LNCaP clone FGC (cell line): ENCODE results near the gene EFR3B.

Source experiments
- DNase-seq: peaks from one replicate; pipeline ENCODE4 v3.0.0-alpha.2; 2011; ENCODE audit warnings: low read depth
- H3K4me3 ChIP-seq: 2 replicates; pipeline ENCODE4 v1.5.1; 2011; ENCODE audit warnings: mild to moderate bottlenecking, low read depth, low read length, control low read depth
- TF ChIP-seq, protein P1 (sequence below): IDR thresholded peaks from 2 replicates; pipeline ENCODE4 v1.5.1; 2012; ENCODE audit warnings: mild to moderate bottlenecking; ENCODE audit not compliant: control insufficient read depth, insufficient read depth; ENCODE audit errors: extremely low read depth

The EFR3B gene

DNA sequence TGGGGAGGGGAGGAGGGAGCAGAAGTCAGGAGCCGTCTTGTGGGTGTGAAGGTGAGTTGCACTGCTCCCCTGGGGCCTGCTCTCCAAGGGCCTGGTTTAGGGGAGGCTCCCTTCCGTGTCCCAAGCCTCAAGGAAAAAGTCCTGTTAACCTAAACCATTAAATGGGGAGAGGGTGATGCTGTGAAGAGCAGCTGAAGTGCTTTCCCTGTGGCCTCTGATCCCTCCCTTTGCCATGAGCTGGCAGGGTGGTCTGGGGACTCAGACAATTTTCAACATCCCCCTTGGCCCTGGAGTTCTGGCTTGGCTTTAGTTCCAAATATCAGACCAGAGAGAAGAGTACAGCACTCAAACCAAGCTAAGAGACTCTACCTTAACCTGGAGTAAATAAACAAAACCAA, 127.2 kb downstream of the EFR3B start:
- no peak for DNase-seq
- H3K4me3 ChIP-seq: no peak overlapping the region
- TF ChIP-seq, protein P1, sequence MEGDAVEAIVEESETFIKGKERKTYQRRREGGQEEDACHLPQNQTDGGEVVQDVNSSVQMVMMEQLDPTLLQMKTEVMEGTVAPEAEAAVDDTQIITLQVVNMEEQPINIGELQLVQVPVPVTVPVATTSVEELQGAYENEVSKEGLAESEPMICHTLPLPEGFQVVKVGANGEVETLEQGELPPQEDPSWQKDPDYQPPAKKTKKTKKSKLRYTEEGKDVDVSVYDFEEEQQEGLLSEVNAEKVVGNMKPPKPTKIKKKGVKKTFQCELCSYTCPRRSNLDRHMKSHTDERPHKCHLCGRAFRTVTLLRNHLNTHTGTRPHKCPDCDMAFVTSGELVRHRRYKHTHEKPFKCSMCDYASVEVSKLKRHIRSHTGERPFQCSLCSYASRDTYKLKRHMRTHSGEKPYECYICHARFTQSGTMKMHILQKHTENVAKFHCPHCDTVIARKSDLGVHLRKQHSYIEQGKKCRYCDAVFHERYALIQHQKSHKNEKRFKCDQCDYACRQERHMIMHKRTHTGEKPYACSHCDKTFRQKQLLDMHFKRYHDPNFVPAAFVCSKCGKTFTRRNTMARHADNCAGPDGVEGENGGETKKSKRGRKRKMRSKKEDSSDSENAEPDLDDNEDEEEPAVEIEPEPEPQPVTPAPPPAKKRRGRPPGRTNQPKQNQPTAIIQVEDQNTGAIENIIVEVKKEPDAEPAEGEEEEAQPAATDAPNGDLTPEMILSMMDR: no peak

DNA sequence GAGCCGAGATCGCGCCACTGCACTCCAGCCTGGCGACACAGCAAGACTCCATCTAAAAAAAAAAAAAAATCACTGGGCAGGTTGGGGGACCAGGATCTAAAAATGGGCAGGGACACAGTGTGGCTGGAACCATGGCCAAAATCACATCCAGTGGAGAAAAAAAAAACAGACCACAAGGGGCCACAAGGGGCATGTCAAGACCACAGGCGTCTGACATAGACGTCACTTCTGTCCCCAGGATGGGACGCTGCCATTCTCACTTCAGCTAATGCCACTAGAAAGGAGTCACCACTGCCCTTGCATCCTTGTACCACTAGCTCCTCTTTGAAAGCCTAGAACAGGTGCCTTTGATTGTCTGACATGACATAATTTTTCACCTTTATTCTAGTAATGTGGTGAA, 129.0 kb downstream of the EFR3B start:
- TF ChIP-seq, protein P1: no peak
- no peak for DNase-seq
- no peak overlapping the region for H3K4me3 ChIP-seq

DNA sequence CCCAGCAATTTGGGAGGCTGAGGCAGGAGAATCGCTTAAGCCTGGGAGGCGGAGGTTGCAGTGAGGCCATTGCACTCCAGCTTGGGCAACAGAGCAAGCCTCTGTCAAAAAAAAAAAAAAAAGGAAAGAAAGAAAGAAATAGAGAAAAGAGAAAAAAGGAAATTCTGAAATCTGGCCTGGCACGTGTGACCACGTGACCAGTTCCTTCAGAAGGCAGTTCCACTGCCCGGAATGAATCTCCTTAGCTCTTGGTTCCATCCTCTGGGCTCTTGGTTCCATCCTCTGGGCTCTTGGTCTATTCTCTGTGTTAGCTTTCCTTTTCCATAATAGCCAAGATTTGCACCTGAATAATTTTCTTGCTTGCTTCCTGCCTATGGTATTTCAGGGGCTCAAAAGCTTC, 131.8 kb downstream of the EFR3B start:
- H3K4me3 ChIP-seq: no peak overlapping the region
- DNase-seq: no peak
- TF ChIP-seq, protein P1: no peak

DNA sequence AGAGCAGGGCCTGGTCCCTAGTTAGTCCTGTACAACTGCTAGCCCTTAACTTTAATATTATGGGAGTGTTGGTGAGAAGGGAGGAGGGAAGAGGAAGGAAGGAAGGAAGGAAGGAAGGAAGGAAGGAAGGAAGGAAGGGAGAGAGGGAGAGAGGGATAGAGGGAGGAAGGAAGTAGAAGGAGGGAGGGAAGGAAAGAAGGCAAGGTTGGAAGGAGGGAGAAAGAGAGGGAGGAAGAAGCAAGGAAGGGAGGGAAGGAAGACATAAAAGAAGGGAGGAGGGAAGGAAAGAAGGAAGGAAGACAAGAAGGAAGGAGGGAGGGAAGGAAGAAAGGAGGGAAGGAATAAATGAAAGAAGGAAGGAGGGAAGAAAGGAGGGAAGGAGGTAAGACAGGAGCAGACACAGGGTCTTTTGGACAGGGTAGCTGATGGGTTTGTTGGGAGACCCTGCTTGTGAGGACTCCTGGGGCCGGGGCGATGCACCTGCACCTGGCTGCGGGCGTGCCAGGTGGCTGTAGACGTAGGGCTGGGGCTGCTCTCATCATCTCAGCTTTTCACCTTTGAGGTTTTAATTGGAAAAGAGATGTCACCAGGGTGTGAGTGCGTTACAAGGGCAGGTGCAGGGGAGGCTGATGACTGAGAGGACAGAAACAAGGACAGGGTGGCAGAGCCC, 132.5 kb downstream of the EFR3B start:
- DNase-seq: no peak
- TF ChIP-seq, protein P1: no peak
- H3K4me3 ChIP-seq: no peak overlapping the region

DNA sequence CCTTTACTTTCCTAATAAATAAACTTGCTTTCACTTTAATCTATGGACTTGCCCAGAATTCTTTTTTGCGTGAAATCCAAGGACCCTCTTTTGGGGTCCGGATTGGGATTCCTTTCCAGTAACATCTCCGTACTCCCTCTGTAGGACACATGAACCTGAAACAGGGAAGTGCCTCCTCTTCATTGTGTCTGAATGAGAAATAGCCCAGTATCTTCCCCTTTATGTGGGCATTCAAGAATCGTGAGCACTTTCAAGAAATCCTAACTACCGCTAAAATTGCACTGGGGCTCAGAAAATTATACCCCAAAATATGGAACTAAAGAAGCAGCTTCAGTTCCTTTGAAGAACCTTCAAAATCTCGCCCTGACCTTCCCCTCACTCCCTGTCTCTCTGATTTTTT, 134.3 kb downstream of the EFR3B start:
- no peak for DNase-seq
- TF ChIP-seq, protein P1: no peak
- no peak overlapping the region for H3K4me3 ChIP-seq

DNA sequence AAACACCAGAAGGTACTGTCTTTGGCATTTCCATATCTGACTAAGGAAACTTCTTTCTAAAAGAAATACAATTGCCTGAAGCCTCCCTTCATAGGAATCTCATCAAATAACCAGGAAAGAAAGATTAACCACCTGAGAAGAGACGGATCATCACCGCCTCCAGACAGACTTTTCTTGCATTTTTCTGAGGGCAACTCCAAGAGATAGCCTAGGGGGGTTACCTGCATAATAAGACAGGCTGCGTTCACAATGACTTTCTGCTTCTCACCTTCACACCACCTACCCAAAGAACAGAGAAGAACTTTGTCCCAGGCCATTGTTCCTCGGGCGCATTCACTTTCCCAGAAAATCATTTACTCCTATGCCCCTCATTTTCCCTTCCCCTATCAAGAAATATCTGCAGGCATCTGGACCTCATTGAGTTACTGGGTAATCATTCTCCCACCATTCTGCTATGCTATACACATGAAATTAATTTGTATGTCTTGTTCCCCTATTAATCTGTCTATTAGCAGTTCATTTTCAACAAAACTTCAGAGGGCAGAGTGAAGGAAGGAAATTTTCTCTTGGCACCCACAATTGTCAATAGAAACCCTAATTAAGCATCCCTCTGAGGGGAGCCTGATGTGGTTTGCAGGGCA, 134.8 kb downstream of the EFR3B start:
- DNase-seq: no peak
- TF ChIP-seq, protein P1: no peak
- no peak overlapping the region for H3K4me3 ChIP-seq

DNA sequence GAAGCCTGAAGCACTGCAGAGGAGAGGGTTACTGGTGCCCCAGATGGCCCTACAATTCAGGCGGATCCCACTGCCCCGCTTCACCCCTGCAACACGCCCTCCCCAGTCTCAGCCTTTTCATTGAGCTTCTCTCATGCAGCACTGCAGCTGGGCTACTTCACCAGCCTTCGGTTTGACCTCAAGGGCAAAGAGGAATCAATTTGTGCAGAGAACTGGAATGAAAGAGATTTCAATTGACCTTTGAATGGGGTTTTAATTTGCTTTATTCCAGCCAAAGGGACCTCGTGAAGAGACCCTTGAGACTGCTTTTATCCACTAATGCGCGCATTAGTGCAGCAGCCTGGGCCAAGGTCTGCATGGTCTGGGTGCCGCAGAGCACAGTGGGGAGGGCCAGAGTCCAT, 135.3 kb downstream of the EFR3B start:
- H3K4me3 ChIP-seq: no peak overlapping the region
- DNase-seq: no peak
- TF ChIP-seq, protein P1: no peak
